ENCODE measurements around the gene NPTN. TPM values are rescaled to one million over a fixed set of nuclear protein-coding genes. Genes with fewer than 3 reads are reported as not detected.

The NPTN gene
- total RNA-seq, 1 donor from 2014 or later = 256 TPM

DNA sequence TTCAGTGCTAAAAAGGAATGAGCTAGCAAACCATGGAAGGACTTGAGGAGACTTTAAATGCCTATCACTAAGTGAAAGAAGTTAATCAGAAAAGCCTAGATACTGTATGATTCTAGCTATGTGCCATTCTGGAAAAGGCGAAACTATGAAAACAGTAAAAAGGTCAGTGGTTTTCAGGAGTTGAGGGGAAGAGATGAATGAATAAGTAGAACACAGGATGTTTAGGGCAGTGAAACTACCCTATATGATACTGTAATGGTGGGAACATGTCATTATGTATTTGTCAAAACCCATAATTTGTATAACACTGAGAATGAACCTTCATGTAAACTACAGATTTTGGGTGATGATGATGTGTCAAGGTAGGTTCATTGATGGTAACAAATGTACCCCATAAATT, 41.4 kb upstream of the NPTN start:
- H3K27me3 Mint-ChIP-seq (ENCODE audit: low read depth) = peaks cover 21% of the 10 kb centered on the region

DNA sequence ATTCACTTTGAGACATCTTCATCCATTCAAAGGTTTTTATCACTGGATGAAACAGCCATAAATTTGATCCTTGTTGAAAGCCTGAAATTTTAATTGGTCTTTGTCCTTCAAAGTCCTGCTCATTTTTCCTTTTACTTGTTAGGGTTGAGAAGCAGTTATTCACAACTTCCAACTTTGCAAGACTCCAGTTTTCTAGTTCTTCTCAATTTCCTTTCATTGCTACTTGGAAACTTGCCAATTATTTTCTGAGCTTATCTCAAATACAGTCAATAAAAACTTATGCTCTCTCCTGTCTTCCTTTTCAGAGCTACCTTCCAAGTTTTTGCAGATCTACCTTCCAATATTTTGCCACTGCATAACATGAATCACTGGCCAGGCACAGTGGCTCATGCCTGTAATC, 27.3 kb upstream of the NPTN start:
- TF ChIP-seq, protein P1, sequence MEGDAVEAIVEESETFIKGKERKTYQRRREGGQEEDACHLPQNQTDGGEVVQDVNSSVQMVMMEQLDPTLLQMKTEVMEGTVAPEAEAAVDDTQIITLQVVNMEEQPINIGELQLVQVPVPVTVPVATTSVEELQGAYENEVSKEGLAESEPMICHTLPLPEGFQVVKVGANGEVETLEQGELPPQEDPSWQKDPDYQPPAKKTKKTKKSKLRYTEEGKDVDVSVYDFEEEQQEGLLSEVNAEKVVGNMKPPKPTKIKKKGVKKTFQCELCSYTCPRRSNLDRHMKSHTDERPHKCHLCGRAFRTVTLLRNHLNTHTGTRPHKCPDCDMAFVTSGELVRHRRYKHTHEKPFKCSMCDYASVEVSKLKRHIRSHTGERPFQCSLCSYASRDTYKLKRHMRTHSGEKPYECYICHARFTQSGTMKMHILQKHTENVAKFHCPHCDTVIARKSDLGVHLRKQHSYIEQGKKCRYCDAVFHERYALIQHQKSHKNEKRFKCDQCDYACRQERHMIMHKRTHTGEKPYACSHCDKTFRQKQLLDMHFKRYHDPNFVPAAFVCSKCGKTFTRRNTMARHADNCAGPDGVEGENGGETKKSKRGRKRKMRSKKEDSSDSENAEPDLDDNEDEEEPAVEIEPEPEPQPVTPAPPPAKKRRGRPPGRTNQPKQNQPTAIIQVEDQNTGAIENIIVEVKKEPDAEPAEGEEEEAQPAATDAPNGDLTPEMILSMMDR (IDR thresholded peaks at IDR 0.05) = no peak
- no peak overlapping the region for H3K4me3 Mint-ChIP-seq (ENCODE audit: unreplicated experiment)
- DNase-seq (ENCODE audit: low spot score) = no peak
- H3K4me1 Mint-ChIP-seq (ENCODE audit: low read depth) = no peaks in the 10 kb centered on the region
- H3K27ac Mint-ChIP-seq (ENCODE audit: unreplicated experiment) = no peak overlapping the region
- H3K9me3 Mint-ChIP-seq (ENCODE audit: low read depth) = no peaks in the 10 kb centered on the region
- H3K36me3 Mint-ChIP-seq (ENCODE audit: low read depth) = peaks cover 2% of the 10 kb centered on the region
- H3K27me3 Mint-ChIP-seq (ENCODE audit: low read depth) = peaks cover 31% of the 10 kb centered on the region

More for the DNA sequence above, 41.4 kb upstream of the NPTN start:
- no peaks in the 10 kb centered on the region for H3K9me3 Mint-ChIP-seq (ENCODE audit: low read depth)
- H3K4me1 Mint-ChIP-seq (ENCODE audit: low read depth) = no peaks in the 10 kb centered on the region
- no peak for DNase-seq (ENCODE audit: low spot score)
- H3K27ac Mint-ChIP-seq (ENCODE audit: unreplicated experiment) = no peak overlapping the region
- TF ChIP-seq, protein P1 (IDR thresholded peaks at IDR 0.05) = no peak
- H3K36me3 Mint-ChIP-seq (ENCODE audit: low read depth) = peaks cover 1% of the 10 kb centered on the region
- H3K4me3 Mint-ChIP-seq (ENCODE audit: unreplicated experiment) = no peak overlapping the region

DNA sequence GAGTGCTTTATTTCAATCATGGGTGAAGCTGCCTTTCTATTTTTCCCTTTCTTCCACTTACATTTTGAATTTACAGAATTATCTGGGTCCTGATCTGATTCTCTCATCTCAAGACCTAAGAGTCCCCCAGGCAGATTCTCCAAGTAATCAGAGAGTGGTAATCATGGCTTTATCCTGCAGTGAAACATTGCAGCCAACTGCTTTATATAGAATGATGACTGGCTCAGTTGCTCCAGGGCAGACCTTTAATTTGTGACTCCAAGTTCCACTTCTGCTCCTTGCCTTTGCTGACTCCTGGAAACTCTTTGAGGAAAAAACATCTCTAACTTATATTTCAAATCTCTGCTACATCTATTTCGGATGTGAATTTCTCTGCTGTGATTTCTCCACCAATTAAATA, 25.5 kb upstream of the NPTN start:
- H3K4me3 Mint-ChIP-seq (ENCODE audit: unreplicated experiment) = no peak overlapping the region
- no peak for DNase-seq (ENCODE audit: low spot score)
- H3K27me3 Mint-ChIP-seq (ENCODE audit: low read depth) = peaks cover 34% of the 10 kb centered on the region
- H3K27ac Mint-ChIP-seq (ENCODE audit: unreplicated experiment) = no peak overlapping the region
- H3K4me1 Mint-ChIP-seq (ENCODE audit: low read depth) = no peaks in the 10 kb centered on the region
- H3K9me3 Mint-ChIP-seq (ENCODE audit: low read depth) = no peaks in the 10 kb centered on the region
- peaks cover 2% of the 10 kb centered on the region for H3K36me3 Mint-ChIP-seq (ENCODE audit: low read depth)
- TF ChIP-seq, protein P1 (IDR thresholded peaks at IDR 0.05) = no peak

DNA sequence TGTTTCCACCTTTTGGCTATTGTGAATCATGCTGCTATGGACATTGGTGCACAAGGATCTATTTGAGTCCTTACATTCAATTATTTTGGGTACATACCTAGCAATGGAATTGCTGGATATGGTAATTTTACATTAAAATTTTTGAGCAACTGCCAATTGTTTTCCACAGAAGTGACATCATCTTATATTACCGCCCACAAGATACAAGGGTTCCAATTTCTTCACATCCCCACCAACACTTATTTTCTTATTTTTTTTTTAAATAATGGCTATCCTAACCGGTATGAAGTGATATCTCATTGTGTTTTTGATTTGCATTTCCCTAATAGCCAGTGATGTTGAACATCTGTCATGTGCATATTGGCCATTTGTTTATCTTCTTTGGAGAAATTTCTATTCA, 22.5 kb upstream of the NPTN start:
- Mint-ChIP-seq H3K36me3 (ENCODE audit: low read depth) (peaks cover 5% of the 10 kb centered on the region), H3K4me1 (ENCODE audit: low read depth) (no peaks in the 10 kb centered on the region), H3K9me3 (ENCODE audit: low read depth) (peaks cover 3% of the 10 kb centered on the region), H3K27ac (ENCODE audit: unreplicated experiment) (no peak overlapping the region), H3K4me3 (ENCODE audit: unreplicated experiment) (no peak overlapping the region), H3K27me3 (ENCODE audit: low read depth) (peaks cover 26% of the 10 kb centered on the region)
- DNase-seq (ENCODE audit: low spot score) = no peak
- TF ChIP-seq, protein P1 (IDR thresholded peaks at IDR 0.05) = no peak

DNA sequence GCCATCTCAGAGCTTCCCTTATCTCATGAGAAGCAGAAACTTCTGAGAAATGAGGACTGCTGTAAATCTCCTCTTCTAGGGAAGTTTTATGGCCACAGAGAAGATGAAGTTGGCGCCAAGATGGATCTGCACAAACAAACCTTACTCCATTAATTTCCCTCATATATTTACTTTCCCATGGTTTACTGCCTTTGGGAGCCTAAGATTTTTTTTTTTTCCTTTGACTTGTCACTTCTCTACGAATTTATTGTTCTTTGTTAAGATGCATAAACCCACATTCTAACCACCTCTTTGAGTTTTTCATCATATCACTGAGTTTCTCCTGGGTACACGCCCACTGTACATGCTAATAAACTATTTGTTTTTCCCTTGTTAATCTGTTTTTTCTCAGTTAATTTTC, 21.5 kb upstream of the NPTN start:
- TF ChIP-seq, protein P1 (IDR thresholded peaks at IDR 0.05) = no peak

More for the DNA sequence above, 21.5 kb upstream of the NPTN start:
- no peaks in the 10 kb centered on the region for H3K4me1 Mint-ChIP-seq (ENCODE audit: low read depth)
- H3K36me3 Mint-ChIP-seq (ENCODE audit: low read depth) = peaks cover 5% of the 10 kb centered on the region
- peaks cover 3% of the 10 kb centered on the region for H3K9me3 Mint-ChIP-seq (ENCODE audit: low read depth)
- no peak overlapping the region for H3K4me3 Mint-ChIP-seq (ENCODE audit: unreplicated experiment)
- H3K27ac Mint-ChIP-seq (ENCODE audit: unreplicated experiment) = no peak overlapping the region
- H3K27me3 Mint-ChIP-seq (ENCODE audit: low read depth) = peaks cover 21% of the 10 kb centered on the region
- no peak for DNase-seq (ENCODE audit: low spot score)

All from chondrocyte (in vitro differentiated cells).